Stimulated activated CD8-positive, alpha-beta memory T cell treated with anti-CD3 and anti-CD28 coated beads, Interleukin-12 subunit alpha, Interleukin-12 subunit beta, amount 100 ng/mL, for 1 hour (primary cell): ENCODE data around the gene SLCO3A1.

Experiments used
- DNase-seq: peaks from one replicate; pipeline ENCODE4 v3.0.0-alpha.2; 2020; ENCODE audit warnings: low read depth

Gene SLCO3A1

GRCh38 chr15:92003515-92004067 lies 150.1 kb downstream of the SLCO3A1 start:
- no peak for DNase-seq

GRCh38 chr15:92005154-92005553 lies 151.6 kb downstream of the SLCO3A1 start:
- no peak for DNase-seq

- DNase-seq: no peak
These were observed 152.9 kb downstream of the SLCO3A1 start for GRCh38 chr15:92006186-92007028.

- no peak for DNase-seq
These were observed 155.7 kb downstream of the SLCO3A1 start for GRCh38 chr15:92009162-92009561.

GRCh38 chr15:92011611-92012367 lies 158.3 kb downstream of the SLCO3A1 start:
- no peak for DNase-seq

GRCh38 chr15:92012368-92012629 lies 158.8 kb downstream of the SLCO3A1 start:
- DNase-seq: no peak

- DNase-seq: no peak
These were observed 159.4 kb downstream of the SLCO3A1 start for GRCh38 chr15:92012881-92013280.

GRCh38 chr15:92014281-92015030 lies 160.9 kb downstream of the SLCO3A1 start:
- DNase-seq: no peak

- DNase-seq: no peak
These were observed 164.5 kb downstream of the SLCO3A1 start for GRCh38 chr15:92017882-92018534.

GRCh38 chr15:92018535-92019239 lies 165.2 kb downstream of the SLCO3A1 start:
- DNase-seq: no peak

GRCh38 chr15:92019706-92020105 lies 166.2 kb downstream of the SLCO3A1 start:
- DNase-seq: no peak

GRCh38 chr15:92020207-92020606 lies 166.7 kb downstream of the SLCO3A1 start:
- DNase-seq: no peak

- no peak for DNase-seq
These were observed 167.3 kb downstream of the SLCO3A1 start for GRCh38 chr15:92020804-92021203.

GRCh38 chr15:92021792-92022191 lies 168.3 kb downstream of the SLCO3A1 start:
- no peak for DNase-seq

GRCh38 chr15:92023965-92024364 lies 170.5 kb downstream of the SLCO3A1 start:
- DNase-seq: no peak

- DNase-seq: no peak
These were observed 172.3 kb downstream of the SLCO3A1 start for GRCh38 chr15:92025706-92026270.

- DNase-seq: no peak
These were observed 174.8 kb downstream of the SLCO3A1 start for GRCh38 chr15:92028389-92028724.

- DNase-seq: no peak
These were observed 176.3 kb downstream of the SLCO3A1 start for GRCh38 chr15:92029767-92030166.

- no peak for DNase-seq
These were observed 179.8 kb downstream of the SLCO3A1 start for GRCh38 chr15:92033314-92033713.

GRCh38 chr15:92033723-92034122 lies 180.2 kb downstream of the SLCO3A1 start:
- DNase-seq: no peak

- DNase-seq: no peak
These were observed 180.7 kb downstream of the SLCO3A1 start for GRCh38 chr15:92034227-92034626.
